HEK293 (cell line): Measurements from ENCODE around the gene GPI.

Experiments
- CTCF ChIA-PET: fragments of 350-600 bp; formaldehyde crosslinking; extraction: SDS; loops from one replicate; lab custom pipeline; 2021; ENCODE audit warnings: antibody characterized with exemption; lab: Yijun Ruan, JAX
- POLR2A ChIA-PET: fragments of 300-600 bp; formaldehyde crosslinking; extraction: SDS; loops from one replicate; lab custom pipeline; 2020; ENCODE audit warnings: antibody characterized with exemption, inconsistent platforms; lab: Yijun Ruan, JAX
- H3K27ac ChIP-seq: fragments of 200-500 bp; sonication (Bioruptor generic); 2 replicates; pipeline ENCODE4 v1.5.1; 2014; ENCODE audit warnings: low read depth, low read length, control low read depth, inconsistent platforms; ENCODE audit errors: extremely low read depth
- H3K36me3 ChIP-seq, 2 experiments: fragments of 200-500 bp in 1 of 2; sonication (Bioruptor generic) in 1 of 2; 1 replicate in 1 of 2; 2 replicates in 1 of 2; pipeline ENCODE4 v1.5.1; 2014 to 2017; ENCODE audit warnings: inconsistent platforms in 2 of 2, low read length in 2 of 2; ENCODE audit not compliant: control insufficient read depth in 2 of 2, insufficient read depth in 1 of 2
- H3K4me1 ChIP-seq: fragments of 200-500 bp; sonication (Bioruptor generic); 2 replicates; pipeline ENCODE4 v1.5.1; 2014; ENCODE audit warnings: mild to moderate bottlenecking, low read length, inconsistent platforms; ENCODE audit not compliant: control insufficient read depth, insufficient read depth
- H3K4me3 ChIP-seq: 2 replicates; pipeline ENCODE4 v1.5.1; 2011; ENCODE audit warnings: low read depth, mild to moderate bottlenecking, control low read depth, low read length, moderate library complexity
- H3K9me3 ChIP-seq: fragments of 200-500 bp; sonication (Bioruptor generic); 2 replicates; pipeline ENCODE4 v1.5.1; 2014; ENCODE audit warnings: low read depth, low read length, inconsistent platforms; ENCODE audit not compliant: control insufficient read depth, insufficient read depth
- BCL11A ChIP-seq: fragments of 450-650 bp; formaldehyde crosslinking; IDR thresholded peaks from 2 replicates; pipeline ENCODE4 v1.5.1; 2016; ENCODE audit warnings: low read depth, missing biosample characterization, missing genetic modification characterization
- GLI2 ChIP-seq: fragments of 450-650 bp; formaldehyde crosslinking; IDR thresholded peaks from 2 replicates; pipeline ENCODE4; 2017; ENCODE audit warnings: missing biosample characterization, missing genetic modification characterization, low read depth, borderline replicate concordance
- ZNF501 ChIP-seq: fragments of 450-650 bp; formaldehyde crosslinking; IDR thresholded peaks from 2 replicates; pipeline ENCODE4 v1.5.1; 2016; ENCODE audit warnings: missing biosample characterization, missing genetic modification characterization
- ZNF626 ChIP-seq: fragments of 450-650 bp; sonication (Bioruptor Pico); formaldehyde crosslinking; IDR thresholded peaks from 2 replicates; pipeline ENCODE4 v1.5.1; 2018; ENCODE audit warnings: missing biosample characterization, missing genetic modification characterization, inconsistent platforms
- TF ChIP-seq, protein P1 (sequence below): fragments of 450-650 bp; formaldehyde crosslinking; IDR thresholded peaks from 2 replicates; pipeline ENCODE4 v1.5.1; 2016; ENCODE audit warnings: missing biosample characterization, missing genetic modification characterization
- TF ChIP-seq, protein P2 (sequence below): fragments of 450-650 bp; formaldehyde crosslinking; IDR thresholded peaks from 2 replicates; pipeline ENCODE4 v1.5.1; 2016; ENCODE audit warnings: missing biosample characterization, missing genetic modification characterization
- TF ChIP-seq, protein P3 (sequence below): fragments of 450-650 bp; formaldehyde crosslinking; IDR thresholded peaks from 2 replicates; pipeline ENCODE4 v1.5.1; 2016; ENCODE audit warnings: missing biosample characterization, missing genetic modification characterization
- TF ChIP-seq, protein P4 (sequence below): fragments of 450-650 bp; formaldehyde crosslinking; IDR thresholded peaks from 2 replicates; pipeline ENCODE4 v1.5.1; 2016; ENCODE audit warnings: missing biosample characterization, missing genetic modification characterization

Gene GPI

DNA sequence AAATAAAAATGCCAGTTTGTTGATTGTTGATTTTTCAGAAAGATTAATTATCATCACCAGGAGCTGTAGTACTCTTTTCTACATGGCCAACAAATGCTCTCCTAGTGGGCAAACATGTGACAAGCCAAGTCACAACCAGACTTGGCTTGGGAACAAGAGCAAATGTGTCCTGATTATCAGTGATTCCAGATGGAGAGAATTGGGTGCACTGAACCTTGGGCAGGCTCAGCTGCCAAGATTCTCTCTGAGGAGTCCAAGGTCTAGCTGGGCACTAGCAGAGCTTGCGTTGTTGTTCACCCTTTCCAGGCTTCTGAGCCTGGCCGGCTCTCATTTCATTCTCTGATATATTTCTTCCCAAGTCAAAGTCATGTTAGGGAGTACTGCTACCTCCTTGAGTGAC is 27.3 kb upstream of the GPI start:
- ChIA-PET CTCF (interaction anchor here (0.6 to 10.6 kb wide), 22 partner anchors 11 to 560 kb away, joined by 3 to 90 read pairs (median 4); no protein-coding TSS in a partner anchor), POLR2A (no interaction called here)
- TF ChIP-seq, protein P1, sequence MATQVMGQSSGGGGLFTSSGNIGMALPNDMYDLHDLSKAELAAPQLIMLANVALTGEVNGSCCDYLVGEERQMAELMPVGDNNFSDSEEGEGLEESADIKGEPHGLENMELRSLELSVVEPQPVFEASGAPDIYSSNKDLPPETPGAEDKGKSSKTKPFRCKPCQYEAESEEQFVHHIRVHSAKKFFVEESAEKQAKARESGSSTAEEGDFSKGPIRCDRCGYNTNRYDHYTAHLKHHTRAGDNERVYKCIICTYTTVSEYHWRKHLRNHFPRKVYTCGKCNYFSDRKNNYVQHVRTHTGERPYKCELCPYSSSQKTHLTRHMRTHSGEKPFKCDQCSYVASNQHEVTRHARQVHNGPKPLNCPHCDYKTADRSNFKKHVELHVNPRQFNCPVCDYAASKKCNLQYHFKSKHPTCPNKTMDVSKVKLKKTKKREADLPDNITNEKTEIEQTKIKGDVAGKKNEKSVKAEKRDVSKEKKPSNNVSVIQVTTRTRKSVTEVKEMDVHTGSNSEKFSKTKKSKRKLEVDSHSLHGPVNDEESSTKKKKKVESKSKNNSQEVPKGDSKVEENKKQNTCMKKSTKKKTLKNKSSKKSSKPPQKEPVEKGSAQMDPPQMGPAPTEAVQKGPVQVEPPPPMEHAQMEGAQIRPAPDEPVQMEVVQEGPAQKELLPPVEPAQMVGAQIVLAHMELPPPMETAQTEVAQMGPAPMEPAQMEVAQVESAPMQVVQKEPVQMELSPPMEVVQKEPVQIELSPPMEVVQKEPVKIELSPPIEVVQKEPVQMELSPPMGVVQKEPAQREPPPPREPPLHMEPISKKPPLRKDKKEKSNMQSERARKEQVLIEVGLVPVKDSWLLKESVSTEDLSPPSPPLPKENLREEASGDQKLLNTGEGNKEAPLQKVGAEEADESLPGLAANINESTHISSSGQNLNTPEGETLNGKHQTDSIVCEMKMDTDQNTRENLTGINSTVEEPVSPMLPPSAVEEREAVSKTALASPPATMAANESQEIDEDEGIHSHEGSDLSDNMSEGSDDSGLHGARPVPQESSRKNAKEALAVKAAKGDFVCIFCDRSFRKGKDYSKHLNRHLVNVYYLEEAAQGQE, result no peak
- TF ChIP-seq ZNF501 (tag by site-specific recombination), result no peak
- no peak for TF ChIP-seq BCL11A
- TF ChIP-seq ZNF626 (tag by site-specific recombination), result no peak
- TF ChIP-seq, protein P2, sequence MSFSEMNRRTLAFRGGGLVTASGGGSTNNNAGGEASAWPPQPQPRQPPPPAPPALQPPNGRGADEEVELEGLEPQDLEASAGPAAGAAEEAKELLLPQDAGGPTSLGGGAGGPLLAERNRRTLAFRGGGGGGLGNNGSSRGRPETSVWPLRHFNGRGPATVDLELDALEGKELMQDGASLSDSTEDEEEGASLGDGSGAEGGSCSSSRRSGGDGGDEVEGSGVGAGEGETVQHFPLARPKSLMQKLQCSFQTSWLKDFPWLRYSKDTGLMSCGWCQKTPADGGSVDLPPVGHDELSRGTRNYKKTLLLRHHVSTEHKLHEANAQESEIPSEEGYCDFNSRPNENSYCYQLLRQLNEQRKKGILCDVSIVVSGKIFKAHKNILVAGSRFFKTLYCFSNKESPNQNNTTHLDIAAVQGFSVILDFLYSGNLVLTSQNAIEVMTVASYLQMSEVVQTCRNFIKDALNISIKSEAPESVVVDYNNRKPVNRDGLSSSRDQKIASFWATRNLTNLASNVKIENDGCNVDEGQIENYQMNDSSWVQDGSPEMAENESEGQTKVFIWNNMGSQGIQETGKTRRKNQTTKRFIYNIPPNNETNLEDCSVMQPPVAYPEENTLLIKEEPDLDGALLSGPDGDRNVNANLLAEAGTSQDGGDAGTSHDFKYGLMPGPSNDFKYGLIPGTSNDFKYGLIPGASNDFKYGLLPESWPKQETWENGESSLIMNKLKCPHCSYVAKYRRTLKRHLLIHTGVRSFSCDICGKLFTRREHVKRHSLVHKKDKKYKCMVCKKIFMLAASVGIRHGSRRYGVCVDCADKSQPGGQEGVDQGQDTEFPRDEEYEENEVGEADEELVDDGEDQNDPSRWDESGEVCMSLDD (tag by site-specific recombination), result no peak
- H3K4me3 ChIP-seq, result no peak overlapping the region
- no peak overlapping the region for H3K27ac ChIP-seq
- peaks cover 78 to 86% of the 10 kb centered on the region in 2 experiments for H3K36me3 ChIP-seq
- H3K4me1 ChIP-seq, result no peaks in the 10 kb centered on the region; the same call in 1 of the 2 replicates
- H3K9me3 ChIP-seq, result no peaks in the 10 kb centered on the region

DNA sequence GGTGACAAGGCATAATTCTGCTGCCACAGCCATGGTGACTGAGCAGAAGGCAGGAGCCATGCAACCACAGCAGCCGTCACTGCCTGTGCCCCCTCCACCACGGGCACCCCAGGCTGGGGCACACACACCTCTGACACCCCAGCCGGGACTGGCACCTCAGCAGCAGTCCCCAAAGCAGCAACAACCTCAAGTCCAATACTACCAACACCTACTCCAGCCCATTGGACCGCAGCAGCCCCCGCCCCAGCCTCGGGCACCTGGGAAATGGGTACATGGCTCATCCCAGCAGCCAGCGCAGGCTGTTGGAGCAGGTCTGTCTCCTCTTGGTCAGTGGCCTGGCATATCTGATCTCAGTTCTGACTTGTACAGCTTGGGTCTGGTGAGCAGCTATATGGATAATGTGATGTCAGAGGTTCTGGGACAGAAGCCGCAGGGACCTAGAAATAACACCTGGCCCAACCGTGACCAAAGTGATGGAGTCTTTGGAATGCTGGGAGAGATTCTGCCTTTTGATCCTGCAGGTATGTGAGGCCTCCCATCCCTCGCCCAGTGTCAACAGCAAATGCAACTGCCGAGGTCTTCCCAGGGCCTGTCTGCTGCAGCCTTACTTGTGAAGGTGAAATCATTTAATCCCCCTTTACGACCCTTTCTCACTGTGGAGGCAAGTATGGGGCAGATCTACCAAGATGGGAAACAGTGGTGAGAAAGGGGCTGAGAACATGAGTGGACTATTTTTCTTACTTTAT is 22.9 kb upstream of the GPI start:
- Histone ChIP-seq H3K4me3 (no peak overlapping the region), H3K27ac (no peak overlapping the region), H3K9me3 (no peaks in the 10 kb centered on the region), H3K4me1 (no peaks in the 10 kb centered on the region), H3K36me3 (peaks cover 73 to 84% of the 10 kb centered on the region in 2 experiments)
- TF ChIP-seq, protein P3, sequence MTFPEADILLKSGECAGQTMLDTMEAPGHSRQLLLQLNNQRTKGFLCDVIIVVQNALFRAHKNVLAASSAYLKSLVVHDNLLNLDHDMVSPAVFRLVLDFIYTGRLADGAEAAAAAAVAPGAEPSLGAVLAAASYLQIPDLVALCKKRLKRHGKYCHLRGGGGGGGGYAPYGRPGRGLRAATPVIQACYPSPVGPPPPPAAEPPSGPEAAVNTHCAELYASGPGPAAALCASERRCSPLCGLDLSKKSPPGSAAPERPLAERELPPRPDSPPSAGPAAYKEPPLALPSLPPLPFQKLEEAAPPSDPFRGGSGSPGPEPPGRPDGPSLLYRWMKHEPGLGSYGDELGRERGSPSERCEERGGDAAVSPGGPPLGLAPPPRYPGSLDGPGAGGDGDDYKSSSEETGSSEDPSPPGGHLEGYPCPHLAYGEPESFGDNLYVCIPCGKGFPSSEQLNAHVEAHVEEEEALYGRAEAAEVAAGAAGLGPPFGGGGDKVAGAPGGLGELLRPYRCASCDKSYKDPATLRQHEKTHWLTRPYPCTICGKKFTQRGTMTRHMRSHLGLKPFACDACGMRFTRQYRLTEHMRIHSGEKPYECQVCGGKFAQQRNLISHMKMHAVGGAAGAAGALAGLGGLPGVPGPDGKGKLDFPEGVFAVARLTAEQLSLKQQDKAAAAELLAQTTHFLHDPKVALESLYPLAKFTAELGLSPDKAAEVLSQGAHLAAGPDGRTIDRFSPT, result 0 out of 2 replicates have a peak, but pooled peaks have one; percentile 24
- TF ChIP-seq, protein P4, sequence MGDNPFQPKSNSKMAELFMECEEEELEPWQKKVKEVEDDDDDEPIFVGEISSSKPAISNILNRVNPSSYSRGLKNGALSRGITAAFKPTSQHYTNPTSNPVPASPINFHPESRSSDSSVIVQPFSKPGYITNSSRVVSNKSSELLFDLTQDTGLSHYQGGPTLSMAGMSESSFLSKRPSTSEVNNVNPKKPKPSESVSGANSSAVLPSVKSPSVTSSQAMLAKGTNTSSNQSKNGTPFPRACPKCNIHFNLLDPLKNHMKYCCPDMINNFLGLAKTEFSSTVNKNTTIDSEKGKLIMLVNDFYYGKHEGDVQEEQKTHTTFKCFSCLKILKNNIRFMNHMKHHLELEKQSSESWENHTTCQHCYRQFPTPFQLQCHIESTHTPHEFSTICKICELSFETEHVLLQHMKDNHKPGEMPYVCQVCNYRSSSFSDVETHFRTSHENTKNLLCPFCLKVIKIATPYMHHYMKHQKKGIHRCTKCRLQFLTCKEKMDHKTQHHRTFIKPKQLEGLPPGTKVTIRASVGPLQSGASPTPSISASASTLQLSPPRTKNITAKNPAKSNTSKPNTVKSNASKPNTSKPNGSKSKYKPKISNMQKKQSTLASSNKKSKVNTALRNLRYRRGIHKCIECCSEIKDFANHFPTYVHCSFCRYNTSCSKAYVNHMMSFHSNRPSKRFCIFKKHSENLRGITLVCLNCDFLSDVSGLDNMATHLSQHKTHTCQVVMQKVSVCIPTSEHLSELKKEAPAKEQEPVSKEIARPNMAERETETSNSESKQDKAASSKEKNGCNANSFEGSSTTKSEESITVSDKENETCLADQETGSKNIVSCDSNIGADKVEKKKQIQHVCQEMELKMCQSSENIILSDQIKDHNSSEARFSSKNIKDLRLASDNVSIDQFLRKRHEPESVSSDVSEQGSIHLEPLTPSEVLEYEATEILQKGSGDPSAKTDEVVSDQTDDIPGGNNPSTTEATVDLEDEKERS, result no peak
- TF ChIP-seq GLI2 (tag by site-specific recombination), result no peak
- POLR2A ChIA-PET, result interaction anchor here (0.7 to 1.2 kb wide), 2 partner anchors 26 to 112 kb away, joined by 3 read pairs; no protein-coding TSS in a partner anchor
- CTCF ChIA-PET, result interaction anchor here (0.6 to 1.5 kb wide), 8 partner anchors 9 to 564 kb away, joined by 3 to 5 read pairs (median 3); no protein-coding TSS in a partner anchor
